Parathyroid adenoma (tissue), 2 donors: ENCODE measurements around the gene CLEC11A.

Source experiments
- H2AFZ ChIP-seq: fragments of 300-600 bp; sonication (generic); one replicate; pipeline ENCODE4 v1.7.0; 2017; ENCODE audit warnings: antibody characterized with exemption, mild to moderate bottlenecking
- H3K27ac ChIP-seq: fragments of 300-600 bp; sonication (generic); one replicate; pipeline ENCODE4 v1.7.0; 2017
- H3K27me3 ChIP-seq: fragments of 300-600 bp; sonication (generic); one replicate; pipeline ENCODE4 v1.7.0; 2017; ENCODE audit warnings: low read length; ENCODE audit not compliant: control insufficient read depth, insufficient read depth
- H3K36me3 ChIP-seq: fragments of 300-600 bp; sonication (generic); one replicate; pipeline ENCODE4 v1.7.0; 2017; ENCODE audit warnings: low read length; ENCODE audit not compliant: control insufficient read depth, insufficient read depth
- H3K4me1 ChIP-seq: fragments of 300-600 bp; sonication (generic); one replicate; pipeline ENCODE4 v1.7.0; 2017; ENCODE audit warnings: control low read depth
- H3K4me2 ChIP-seq: fragments of 300-600 bp; sonication (generic); one replicate; pipeline ENCODE4 v1.7.0; 2017; ENCODE audit warnings: low read length
- H3K4me3 ChIP-seq: fragments of 300-600 bp; sonication (generic); one replicate; pipeline ENCODE4 v1.7.0; 2017; ENCODE audit warnings: low read depth, low read length
- H3K79me2 ChIP-seq: fragments of 300-600 bp; sonication (generic); one replicate; pipeline ENCODE4 v1.7.0; 2017; ENCODE audit warnings: control low read depth
- H3K9ac ChIP-seq: fragments of 300-600 bp; sonication (generic); one replicate; pipeline ENCODE4 v1.7.0; 2017; ENCODE audit warnings: mild to moderate bottlenecking
- H3K9me3 ChIP-seq: fragments of 300-600 bp; sonication (generic); one replicate; pipeline ENCODE4 v1.7.0; 2017; ENCODE audit warnings: low read length; ENCODE audit not compliant: control insufficient read depth
- CTCF ChIP-seq: fragments of 300-600 bp; sonication (generic); IDR thresholded peaks from one replicate; pipeline ENCODE4 v1.7.0; 2017; ENCODE audit warnings: antibody characterized with exemption, mild to moderate bottlenecking
- donor health status: primary hyperparathyroidism.

Gene CLEC11A

GRCh38 chr19:50697414-50698124, 25.6 kb upstream of the CLEC11A start:
- TF ChIP-seq CTCF = no peak
- peaks cover 3% of the 10 kb centered on the region for H3K27me3 ChIP-seq
- no peaks in the 10 kb centered on the region for H3K36me3 ChIP-seq
- H3K4me1 ChIP-seq = peaks cover 3% of the 10 kb centered on the region
- no peak overlapping the region for H3K4me3 ChIP-seq
- H3K9me3 ChIP-seq = no peaks in the 10 kb centered on the region
- no peak overlapping the region for H3K4me2 ChIP-seq
- H2AFZ ChIP-seq = no peak overlapping the region
- no peaks in the 10 kb centered on the region for H3K79me2 ChIP-seq
- no peak overlapping the region for H3K27ac ChIP-seq
- H3K9ac ChIP-seq = no peak overlapping the region

GRCh38 chr19:50701367-50701985, 21.7 kb upstream of the CLEC11A start:
- TF ChIP-seq CTCF = no peak
- no peaks in the 10 kb centered on the region for H3K9me3 ChIP-seq
- no peak overlapping the region for H3K4me3 ChIP-seq
- no peaks in the 10 kb centered on the region for H3K79me2 ChIP-seq
- H3K9ac ChIP-seq = no peak overlapping the region
- no peak overlapping the region for H3K27ac ChIP-seq
- no peaks in the 10 kb centered on the region for H3K4me1 ChIP-seq
- no peaks in the 10 kb centered on the region for H3K27me3 ChIP-seq
- no peak overlapping the region for H3K4me2 ChIP-seq
- no peaks in the 10 kb centered on the region for H3K36me3 ChIP-seq
- no peak overlapping the region for H2AFZ ChIP-seq

- TF ChIP-seq CTCF = no peak
- Histone ChIP-seq H2AFZ (no peak overlapping the region), H3K9ac (no peak overlapping the region), H3K36me3 (no peaks in the 10 kb centered on the region), H3K27ac (no peak overlapping the region), H3K27me3 (no peaks in the 10 kb centered on the region), H3K9me3 (no peaks in the 10 kb centered on the region), H3K4me3 (no peak overlapping the region), H3K4me2 (no peak overlapping the region), H3K4me1 (no peaks in the 10 kb centered on the region), H3K79me2 (no peaks in the 10 kb centered on the region)
These were observed 20.9 kb upstream of the CLEC11A start for GRCh38 chr19:50702158-50702870.

- Histone ChIP-seq H3K4me1 (no peaks in the 10 kb centered on the region), H3K79me2 (no peaks in the 10 kb centered on the region), H3K9ac (no peak overlapping the region), H3K4me2 (no peak overlapping the region), H3K4me3 (no peak overlapping the region), H3K9me3 (no peaks in the 10 kb centered on the region), H3K27me3 (no peaks in the 10 kb centered on the region), H3K36me3 (no peaks in the 10 kb centered on the region), H2AFZ (no peak overlapping the region), H3K27ac (no peak overlapping the region)
- TF ChIP-seq CTCF = no peak
These were observed 20.0 kb upstream of the CLEC11A start for GRCh38 chr19:50702871-50703829.
